Activated CD4-positive, alpha-beta T cell treated with anti-CD3 and anti-CD28 coated beads for 24 hours (primary cell): ENCODE measurements around the gene STEAP3.

ENCODE experiments used
- DNase-seq, 2 donors: peaks; one replicate each; pipeline ENCODE4 v3.0.0-alpha.2; 2020; ENCODE audit warnings: low read depth in 2 of 2

Gene STEAP3

GRCh38 chr2:119246884-119247843 lies 23.5 kb downstream of the STEAP3 start:
- DNase-seq = no peak

- no peak for DNase-seq
Observed at GRCh38 chr2:119247844-119248271, 24.2 kb downstream of the STEAP3 start.

- no peak for DNase-seq
Observed at GRCh38 chr2:119248311-119248710, 24.7 kb downstream of the STEAP3 start.

- DNase-seq = no peak
Observed at GRCh38 chr2:119248751-119249150, 25.1 kb downstream of the STEAP3 start.

- DNase-seq = no peak
Observed at GRCh38 chr2:119249311-119249710, 25.7 kb downstream of the STEAP3 start.

GRCh38 chr2:119249855-119250717 lies 26.5 kb downstream of the STEAP3 start:
- no peak for DNase-seq

GRCh38 chr2:119250718-119251290 lies 27.2 kb downstream of the STEAP3 start:
- DNase-seq = no peak

- no peak for DNase-seq
Observed at GRCh38 chr2:119251652-119252051, 28.0 kb downstream of the STEAP3 start.

- no peak for DNase-seq
Observed at GRCh38 chr2:119252186-119253113, 28.8 kb downstream of the STEAP3 start.

- no peak for DNase-seq
Observed at GRCh38 chr2:119253114-119253702, 29.6 kb downstream of the STEAP3 start.

- DNase-seq = no peak
Observed at GRCh38 chr2:119253760-119254600, 30.3 kb downstream of the STEAP3 start.

- DNase-seq = no peak
Observed at GRCh38 chr2:119254601-119255080, 31.0 kb downstream of the STEAP3 start.

- no peak for DNase-seq
Observed at GRCh38 chr2:119255760-119256581, 32.3 kb downstream of the STEAP3 start.

GRCh38 chr2:119256582-119256921 lies 32.9 kb downstream of the STEAP3 start:
- no peak for DNase-seq

- DNase-seq = no peak
Observed at GRCh38 chr2:119257198-119257597, 33.6 kb downstream of the STEAP3 start.

- no peak for DNase-seq
Observed at GRCh38 chr2:119259296-119259860, 35.7 kb downstream of the STEAP3 start.

GRCh38 chr2:119260646-119261492 lies 37.2 kb downstream of the STEAP3 start:
- no peak for DNase-seq
